GM10266 (cell line): ENCODE measurements around the gene SLC12A6.

ENCODE experiments used
- DNase-seq: peaks from one replicate; pipeline ENCODE4 v3.0.0; 2012; ENCODE audit errors: extremely low spot score
- CTCF ChIP-seq: IDR thresholded peaks from 2 replicates; pipeline ENCODE4 v1.5.1; 2012; ENCODE audit warnings: mild to moderate bottlenecking, low read depth; ENCODE audit not compliant: control insufficient read depth, insufficient read depth; ENCODE audit errors: missing control alignments

SLC12A6 gene

GRCh38 chr15:34239151-34239808 is 98.3 kb downstream of the SLC12A6 start:
- peak; percentile 26 for DNase-seq
- TF ChIP-seq CTCF = no peak

GRCh38 chr15:34233614-34234013 is 104.0 kb downstream of the SLC12A6 start:
- DNase-seq = no peak
- no peak for TF ChIP-seq CTCF

- no peak for DNase-seq
- TF ChIP-seq CTCF = no peak
These were observed 113.5 kb downstream of the SLC12A6 start for GRCh38 chr15:34223904-34224596.

GRCh38 chr15:34217587-34218225 is 119.9 kb downstream of the SLC12A6 start:
- DNase-seq = no peak
- no peak for TF ChIP-seq CTCF

GRCh38 chr15:34216527-34217270 is 120.9 kb downstream of the SLC12A6 start:
- DNase-seq = no peak
- no peak for TF ChIP-seq CTCF

- no peak for DNase-seq
- no peak for TF ChIP-seq CTCF
These were observed 123.4 kb downstream of the SLC12A6 start for GRCh38 chr15:34214135-34214534.

GRCh38 chr15:34213690-34214089 is 123.9 kb downstream of the SLC12A6 start:
- DNase-seq = no peak
- TF ChIP-seq CTCF = no peak
